K562 (cell line): ENCODE results near the gene GRAMD1B. TPM values are rescaled to one million over a fixed set of nuclear protein-coding genes. Genes with fewer than 3 reads are reported as not detected.

Experiments used
- ATAC-seq: fragments of 200-7000 bp; cut with Tn5 transposase; 3 replicates; pipeline ENCODE4 v1.9.1; 2020; ENCODE audit warnings: moderate library complexity
- BruUV-seq: library from RNA; stranded (reverse); fragments of 400-500 nt; replicated peaks from 2 replicates; lab custom pipeline; 2021; lab: Mats Ljungman, UMichigan
- CTCF ChIA-PET: fragments of 300-600 bp; formaldehyde crosslinking; extraction: SDS; loops from one replicate; lab custom pipeline; 2021; ENCODE audit warnings: low intra/inter-chr PET ratio; lab: Yijun Ruan, JAX
- POLR2A ChIA-PET: fragments of 300-600, 350-650 bp; sonication (Branson Sonifier 250); formaldehyde crosslinking; extraction: SDS; loops from one replicate; lab custom pipeline; 2021; ENCODE audit warnings: antibody characterized with exemption, inconsistent platforms; lab: Yijun Ruan, JAX
- DNase-seq, 4 experiments: peaks; one replicate each; pipeline versions ENCODE4 v3.0.0 to v3.0.0-alpha.2; 2011 to 2018; ENCODE audit warnings: low spot score in 3 of 4, mixed read lengths in 3 of 4; ENCODE audit errors: extremely low read depth in 1 of 4
- FAIRE-seq: peaks from 2 replicates; lab custom pipeline; 2011; peaks lifted over from hg19 to GRCh38; lab: Jason Lieb, UNC
- H2AFZ ChIP-seq: 2 replicates; pipeline ENCODE4 v1.6.0; 2011; ENCODE audit warnings: low read depth, low read length, control low read depth, inconsistent platforms
- H3K27ac ChIP-seq: fragments of 200-600 bp; 3 replicates; pipeline ENCODE4 v1.8.0; 2011; ENCODE audit warnings: low read depth, mild to moderate bottlenecking, control low read depth, inconsistent platforms, low read length, moderate library complexity, mixed read lengths; ENCODE audit errors: extremely low read depth
- H3K27me3 ChIP-seq, 2 experiments: fragments of 300-600 bp in 1 of 2; 2 replicates in 1 of 2; 3 replicates in 1 of 2; pipeline versions ENCODE4 v1.6.0 to v1.8.0; 2011; ENCODE audit warnings: inconsistent platforms in 2 of 2, low read length in 2 of 2, mild to moderate bottlenecking in 1 of 2, mixed read lengths in 1 of 2, moderate library complexity in 1 of 2; ENCODE audit not compliant: control insufficient read depth in 2 of 2, insufficient read depth in 2 of 2
- H3K36me3 ChIP-seq: fragments of 300-600 bp; 3 replicates; pipeline ENCODE4 v1.8.0; 2011; ENCODE audit warnings: mild to moderate bottlenecking, low read length, inconsistent platforms; ENCODE audit not compliant: control insufficient read depth, insufficient read depth
- H3K4me1 ChIP-seq, 2 experiments: fragments of 200-600 bp in 1 of 2; replicated peaks in 1 of 2; 2 replicates in 1 of 2; 3 replicates in 1 of 2; pipeline versions ENCODE4 v1.5.1 to v1.8.0; 2011; ENCODE audit warnings: inconsistent platforms in 2 of 2, low read length in 2 of 2, mild to moderate bottlenecking in 1 of 2, mixed read lengths in 1 of 2, moderate library complexity in 1 of 2; ENCODE audit not compliant: control insufficient read depth in 2 of 2, insufficient read depth in 2 of 2
- H3K4me2 ChIP-seq: 2 replicates; pipeline ENCODE4 v1.6.1; 2011; ENCODE audit warnings: low read length, control low read depth, inconsistent platforms, mixed read lengths; ENCODE audit not compliant: insufficient read depth
- H3K4me3 ChIP-seq: fragments of 200-600 bp; sonication (generic), shearing (Covaris generic); 2 replicates; pipeline ENCODE4 v1.5.1; 2016; ENCODE audit warnings: control low read depth, inconsistent platforms
- H3K79me2 ChIP-seq: fragments of 200-600 bp; 3 replicates; pipeline ENCODE4 v1.8.0; 2011; ENCODE audit warnings: low read length, inconsistent platforms; ENCODE audit not compliant: control insufficient read depth, insufficient read depth
- H3K9ac ChIP-seq, 2 experiments: 2 replicates each; pipeline versions ENCODE4 v1.6.0 to v1.6.1; 2011; ENCODE audit warnings: low read depth in 2 of 2, low read length in 2 of 2, control low read depth in 1 of 2, inconsistent platforms in 1 of 2, mild to moderate bottlenecking in 1 of 2, mixed read lengths in 1 of 2; ENCODE audit not compliant: insufficient read depth in 1 of 2
- H3K9me1 ChIP-seq: one replicate; pipeline ENCODE4 v1.6.0; 2011; ENCODE audit warnings: inconsistent platforms, mild to moderate bottlenecking, low read length, moderate library complexity; ENCODE audit not compliant: control insufficient read depth, insufficient read depth
- H3K9me3 ChIP-seq: replicated peaks from 2 replicates; pipeline ENCODE4 v1.5.1; 2011; ENCODE audit warnings: low read depth, low read length, inconsistent platforms; ENCODE audit not compliant: control insufficient read depth, insufficient read depth
- H4K20me1 ChIP-seq: replicated peaks from 2 replicates; pipeline ENCODE4 v1.6.1; 2011; ENCODE audit warnings: low read length, inconsistent platforms, mixed read lengths; ENCODE audit not compliant: control insufficient read depth, insufficient read depth
- AFF1 ChIP-seq, 2 experiments: fragments of 450-650 bp; IDR thresholded peaks; 2 replicates each; pipeline ENCODE4 v1.6.1; 2018; ENCODE audit warnings: mild to moderate bottlenecking in 2 of 2, low read depth in 1 of 2; ENCODE audit not compliant: partially characterized antibody in 2 of 2
- HMGN3 ChIP-seq: IDR thresholded peaks from 2 replicates; pipeline ENCODE4 v1.6.1; 2011; ENCODE audit warnings: borderline replicate concordance, low read depth, mild to moderate bottlenecking, mixed read lengths, low read length; ENCODE audit not compliant: insufficient read length; ENCODE audit errors: extremely low read depth
- IRF9 ChIP-seq: fragments of 450-650 bp; IDR thresholded peaks from 2 replicates; pipeline ENCODE4 v1.6.1; 2016; ENCODE audit warnings: missing biosample characterization, missing genetic modification characterization
- NFRKB ChIP-seq: fragments of 450-650 bp; IDR thresholded peaks from 2 replicates; pipeline ENCODE4 v1.6.1; 2016; ENCODE audit warnings: low read depth
- TFAP4 ChIP-seq: sonication (generic); formaldehyde crosslinking; IDR thresholded peaks from 2 replicates; pipeline ENCODE4 v1.8.0; 2022; ENCODE audit warnings: missing genetic modification reagents, mild to moderate bottlenecking, moderate library complexity, borderline replicate concordance
- ZBTB26 ChIP-seq: fragments of 450-650 bp; formaldehyde crosslinking; IDR thresholded peaks from 2 replicates; pipeline ENCODE4 v1.4.0; 2022; ENCODE audit warnings: missing genetic modification characterization
- WGBS: fragments of 100-300 bp; shearing (Covaris generic); methylation state at CpG from one replicate; pipeline ENCODE4 v1.1.6; 2016; ENCODE audit warnings: low coverage, mixed read lengths; ENCODE audit not compliant: insufficient coverage; ENCODE audit errors: missing lambda C conversion rate; 5-methylcytosine and 5-hydroxymethylcytosine counted together
- in situ Hi-C: fragments of 300-500 bp; cut with MboI; formaldehyde crosslinking; loops from 4 replicates; pipeline ENCODE4 v1.15.0; 2018; ENCODE audit warnings: inconsistent platforms, mixed read lengths
- intact Hi-C: fragments of 100-400 bp; cut with micrococcal nuclease; formaldehyde crosslinking; loops from 2 replicates; pipeline ENCODE4 v1.14.2; 2022
- polyA plus RNA-seq, 8 experiments: library from polyadenylated mRNA; depleted of rRNA in 4 of 8; stranded (reverse) in 5 of 8; unstranded in 3 of 8; fragments of >200 nt; fragmentation: Nextera tagmentation in 2 of 8; fragmentation: Illumina TruSeq in 1 of 8; extraction: Ambion mirVana in 2 of 8; extraction: Trizol in 1 of 8; gene quantifications; 2 replicates each; pipeline versions ENCODE4 v1.2.1 to v1.2.3, GENCODE V29; 2011 to 2014; ENCODE audit warnings: inconsistent platforms in 1 of 8, missing spikeins in 1 of 8
- total RNA-seq, 7 experiments: library from RNA; depleted of rRNA in 6 of 7; stranded (reverse); fragments of >200 nt in 6 of 7; fragmentation: Illumina TruSeq in 2 of 7; extraction: Trizol in 2 of 7; gene quantifications; 2 replicates each; pipeline versions ENCODE4 v1.2.1 to v1.2.3, GENCODE V29; 2011 to 2021; ENCODE audit warnings: low replicate concordance in 1 of 7
- TF ChIP-seq, protein P1 (sequence below): fragments of 200-800 bp; sonication (Bioruptor generic); IDR thresholded peaks from 2 replicates; pipeline ENCODE4 v1.6.1; 2017; ENCODE audit warnings: missing genetic modification characterization, missing compliant biosample characterization
- TF ChIP-seq, protein P2 (sequence below): sonication (generic); formaldehyde crosslinking; IDR thresholded peaks from 2 replicates; pipeline ENCODE4 v1.8.1; 2023; ENCODE audit warnings: mild to moderate bottlenecking, missing genetic modification reagents

Gene GRAMD1B
- total and polyA plus RNA-seq, 9 of the 15 experiments (the other 6 are each of a cell fraction or from before 2014, with no cell fraction given), result 0.31 TPM; not detected in 8

DNA sequence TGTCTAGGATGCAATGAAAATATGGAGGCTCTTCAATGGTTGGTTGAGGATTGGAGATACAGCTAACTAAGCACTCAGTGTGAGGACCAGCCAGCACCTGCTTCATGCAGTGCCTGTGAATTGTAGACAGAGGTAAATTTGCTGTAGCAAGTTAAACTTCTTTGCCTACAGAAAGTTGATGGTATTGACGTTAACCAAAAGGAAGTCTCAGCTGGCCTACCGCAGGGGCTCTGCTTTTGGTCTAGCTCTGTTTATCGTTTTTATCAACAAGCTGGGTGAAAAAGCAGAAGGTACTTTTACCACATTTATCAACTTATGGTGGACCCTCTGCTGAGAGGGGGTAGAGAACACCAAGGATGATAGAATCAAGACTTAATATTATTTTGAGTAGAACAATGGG lies 51.6 kb downstream of the GRAMD1B start:
- H3K9me1 ChIP-seq, result no peaks in the 10 kb centered on the region
- ChIA-PET POLR2A (no interaction called here), CTCF (no interaction called here)
- no peaks in the 10 kb centered on the region for H3K79me2 ChIP-seq
- H3K4me1 ChIP-seq, result no peaks in the 10 kb centered on the region
- no peak overlapping the region for H3K9ac ChIP-seq
- no peaks in the 10 kb centered on the region for H3K9me3 ChIP-seq
- H4K20me1 ChIP-seq, result no peaks in the 10 kb centered on the region; the same call in 1 of the 2 replicates
- H3K27me3 ChIP-seq, result peaks cover 0 to 9% of the 10 kb centered on the region in 2 experiments; a peak in 2 of 5 replicates
- no peak overlapping the region for H3K27ac ChIP-seq
- in situ Hi-C loops, result loop anchor here (25.0 kb wide), 1 partner anchor 369 kb away; no protein-coding TSS in a partner anchor
- H3K36me3 ChIP-seq, result no peaks in the 10 kb centered on the region
- H3K4me3 ChIP-seq, result no peak overlapping the region
- intact Hi-C loops, result no loop called here
- no TSS peak for BruUV-seq
- FAIRE-seq, result no peak
- H3K4me2 ChIP-seq, result no peak overlapping the region
- DNase-seq, result no peak
- ATAC-seq, result no peak
- no peak overlapping the region for H2AFZ ChIP-seq
- 0% methylated on average over 3 of the region's 3 CpGs for WGBS
- no peak for TF ChIP-seq TFAP4
- TF ChIP-seq, protein P1, sequence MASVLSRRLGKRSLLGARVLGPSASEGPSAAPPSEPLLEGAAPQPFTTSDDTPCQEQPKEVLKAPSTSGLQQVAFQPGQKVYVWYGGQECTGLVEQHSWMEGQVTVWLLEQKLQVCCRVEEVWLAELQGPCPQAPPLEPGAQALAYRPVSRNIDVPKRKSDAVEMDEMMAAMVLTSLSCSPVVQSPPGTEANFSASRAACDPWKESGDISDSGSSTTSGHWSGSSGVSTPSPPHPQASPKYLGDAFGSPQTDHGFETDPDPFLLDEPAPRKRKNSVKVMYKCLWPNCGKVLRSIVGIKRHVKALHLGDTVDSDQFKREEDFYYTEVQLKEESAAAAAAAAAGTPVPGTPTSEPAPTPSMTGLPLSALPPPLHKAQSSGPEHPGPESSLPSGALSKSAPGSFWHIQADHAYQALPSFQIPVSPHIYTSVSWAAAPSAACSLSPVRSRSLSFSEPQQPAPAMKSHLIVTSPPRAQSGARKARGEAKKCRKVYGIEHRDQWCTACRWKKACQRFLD (CRISPR knock-in tag), result no peak
- TF ChIP-seq NFRKB, result no peak
- TF ChIP-seq, protein P2, sequence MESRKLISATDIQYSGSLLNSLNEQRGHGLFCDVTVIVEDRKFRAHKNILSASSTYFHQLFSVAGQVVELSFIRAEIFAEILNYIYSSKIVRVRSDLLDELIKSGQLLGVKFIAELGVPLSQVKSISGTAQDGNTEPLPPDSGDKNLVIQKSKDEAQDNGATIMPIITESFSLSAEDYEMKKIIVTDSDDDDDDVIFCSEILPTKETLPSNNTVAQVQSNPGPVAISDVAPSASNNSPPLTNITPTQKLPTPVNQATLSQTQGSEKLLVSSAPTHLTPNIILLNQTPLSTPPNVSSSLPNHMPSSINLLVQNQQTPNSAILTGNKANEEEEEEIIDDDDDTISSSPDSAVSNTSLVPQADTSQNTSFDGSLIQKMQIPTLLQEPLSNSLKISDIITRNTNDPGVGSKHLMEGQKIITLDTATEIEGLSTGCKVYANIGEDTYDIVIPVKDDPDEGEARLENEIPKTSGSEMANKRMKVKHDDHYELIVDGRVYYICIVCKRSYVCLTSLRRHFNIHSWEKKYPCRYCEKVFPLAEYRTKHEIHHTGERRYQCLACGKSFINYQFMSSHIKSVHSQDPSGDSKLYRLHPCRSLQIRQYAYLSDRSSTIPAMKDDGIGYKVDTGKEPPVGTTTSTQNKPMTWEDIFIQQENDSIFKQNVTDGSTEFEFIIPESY (CRISPR knock-in tag), result no peak
- TF ChIP-seq IRF9 (tag), result no peak
- TF ChIP-seq ZBTB26 (CRISPR knock-in tag), result no peak
- no peak for TF ChIP-seq AFF1 (IDR thresholded peaks at IDR 0.05; ENCODE audit: low read depth in 1 of 2, partially characterized antibody in 2 of 2)
- TF ChIP-seq HMGN3, result no peak
